HepG2 (cell line): ENCODE results near the gene ST6GALNAC4. TPM values are rescaled to one million over a fixed set of nuclear protein-coding genes. Genes with fewer than 3 reads are reported as not detected.

Experiments used
- ATAC-seq: fragments of 200-7000 bp; cut with Tn5 transposase; 3 replicates; pipeline ENCODE4 v1.9.1; 2020; ENCODE audit warnings: mild to moderate bottlenecking, moderate library complexity
- BruUV-seq: library from RNA; stranded (reverse); fragments of 400-500 nt; replicated peaks from 2 replicates; lab custom pipeline; 2021; lab: Mats Ljungman, UMichigan
- CTCF ChIA-PET: fragments of 300-600 bp; formaldehyde crosslinking; extraction: SDS; loops from one replicate; lab custom pipeline; 2021; ENCODE audit warnings: low total read pairs, inconsistent platforms, low intra/inter-chr PET ratio; lab: Yijun Ruan, JAX
- POLR2A ChIA-PET: fragments of 350-600 bp; sonication (Branson Sonifier 250); formaldehyde crosslinking; loops from one replicate; lab custom pipeline; 2020; ENCODE audit warnings: antibody characterized with exemption, inconsistent platforms; lab: Yijun Ruan, JAX
- DNase-seq: peaks from one replicate; pipeline ENCODE4 v3.0.0-alpha.2; 2015; ENCODE audit warnings: low spot score
- FAIRE-seq: peaks from 3 replicates; lab custom pipeline; 2011; peaks lifted over from hg19 to GRCh38; lab: Jason Lieb, UNC
- H2AFZ ChIP-seq: one replicate; pipeline ENCODE4 v1.6.1; 2011; ENCODE audit warnings: low read length, inconsistent platforms
- H3K27ac ChIP-seq: fragments of 300-600 bp; 3 replicates; pipeline ENCODE4 v1.8.0; 2011; ENCODE audit warnings: mixed run types, mild to moderate bottlenecking, mixed read lengths, low read length, inconsistent platforms; ENCODE audit not compliant: insufficient read depth; ENCODE audit errors: extremely low read length
- H3K27me3 ChIP-seq, 2 experiments: fragments of 200-600 bp in 1 of 2; 2 replicates in 1 of 2; 3 replicates in 1 of 2; pipeline versions ENCODE4 v1.6.0 to v1.8.0; 2011; ENCODE audit warnings: low read length in 2 of 2, mild to moderate bottlenecking in 2 of 2, moderate library complexity in 2 of 2, inconsistent platforms in 1 of 2; ENCODE audit not compliant: insufficient read depth in 2 of 2, control insufficient read depth in 1 of 2
- H3K36me3 ChIP-seq, 2 experiments: fragments of 200-600 bp in 1 of 2; replicated peaks in 1 of 2; 2 replicates in 1 of 2; 3 replicates in 1 of 2; pipeline versions ENCODE4 v1.5.1 to v1.8.0; 2011; ENCODE audit warnings: low read length in 2 of 2, inconsistent platforms in 1 of 2; ENCODE audit not compliant: insufficient read depth in 2 of 2, control insufficient read depth in 1 of 2
- H3K4me1 ChIP-seq: 2 replicates; pipeline ENCODE4 v1.5.1; 2012; ENCODE audit warnings: low read length, inconsistent platforms; ENCODE audit not compliant: insufficient read depth
- H3K4me2 ChIP-seq: 2 replicates; pipeline ENCODE4 v1.6.0; 2011; ENCODE audit warnings: low read depth, low read length, inconsistent platforms
- H3K4me3 ChIP-seq, 3 experiments: fragments of 200-600 bp in 1 of 3; sonication (generic), shearing (Covaris generic) in 1 of 3; replicated peaks in 1 of 3; 2 replicates each; pipeline ENCODE4 v1.5.1; 2011 to 2016; ENCODE audit warnings: low read length in 3 of 3, inconsistent platforms in 2 of 3, low read depth in 2 of 3, mild to moderate bottlenecking in 2 of 3, control low read depth in 1 of 3, mixed read lengths in 1 of 3; ENCODE audit not compliant: insufficient read depth in 1 of 3
- H3K79me2 ChIP-seq: one replicate; pipeline ENCODE4 v1.6.1; 2011; ENCODE audit warnings: low read length, inconsistent platforms; ENCODE audit not compliant: insufficient read depth
- H3K9ac ChIP-seq: 2 replicates; pipeline ENCODE4 v1.6.0; 2011; ENCODE audit warnings: mild to moderate bottlenecking, low read depth, low read length, inconsistent platforms; ENCODE audit not compliant: insufficient read depth
- H3K9me3 ChIP-seq: 2 replicates; pipeline ENCODE4 v1.5.1; 2012; ENCODE audit warnings: mild to moderate bottlenecking, low read length
- H4K20me1 ChIP-seq: 2 replicates; pipeline ENCODE4 v1.6.0; 2011; ENCODE audit warnings: inconsistent platforms, mild to moderate bottlenecking, low read length, moderate library complexity; ENCODE audit not compliant: insufficient read depth
- GATA4 ChIP-seq: sonication (generic); IDR thresholded peaks from 2 replicates; pipeline ENCODE4 v1.6.1; 2016; ENCODE audit warnings: antibody characterized with exemption, low read depth, borderline replicate concordance
- HNRNPL ChIP-seq: fragments of 200-400 bp; formaldehyde crosslinking; IDR thresholded peaks from 2 replicates; pipeline ENCODE4 v1.6.1; 2017; ENCODE audit warnings: mild to moderate bottlenecking, low read depth, low read length
- MAFK ChIP-seq, 2 experiments: IDR thresholded peaks in 1 of 2; conservative IDR thresholded peaks in 1 of 2; 2 replicates each; pipeline ENCODE4 v1.6.1; 2011; ENCODE audit warnings: improper control_type of control experiment in 2 of 2, low read length in 2 of 2
- NFE2 ChIP-seq: sonication (generic); formaldehyde crosslinking; IDR thresholded peaks from 2 replicates; pipeline ENCODE4 v1.4.0; 2020; ENCODE audit warnings: missing genetic modification reagents
- RBM22 ChIP-seq: fragments of 200-400 bp; formaldehyde crosslinking; optimal IDR thresholded peaks from 2 replicates; pipeline ENCODE3; 2017; ENCODE audit warnings: mild to moderate bottlenecking, low read length, moderate library complexity
- ZNF660 ChIP-seq: sonication (generic); formaldehyde crosslinking; IDR thresholded peaks from 2 replicates; pipeline ENCODE4 v1.5.1; 2020; ENCODE audit warnings: mild to moderate bottlenecking, low read depth, missing genetic modification reagents, borderline replicate concordance
- ZNF768 ChIP-seq: sonication (generic); formaldehyde crosslinking; IDR thresholded peaks from 2 replicates; pipeline ENCODE4 v1.4.0; 2020; ENCODE audit warnings: missing genetic modification reagents
- WGBS: methylation state at CpG from one replicate; pipeline ENCODE4 v1.1.6; 2017; ENCODE audit warnings: low lambda C conversion rate; 5-methylcytosine and 5-hydroxymethylcytosine counted together
- in situ Hi-C: cut with HindIII; loops from 2 replicates; pipeline ENCODE4 v1.10.0; 2017; ENCODE audit warnings: low pct_unique_long_range_greater_than_20kb; ENCODE audit not compliant: extremely low pct_ligation_motif_present
- intact Hi-C: fragments of 100-400 bp; cut with micrococcal nuclease; formaldehyde crosslinking; loops from one replicate; pipeline ENCODE4 v1.10.0; 2022; ENCODE audit not compliant: unreplicated experiment
- polyA plus RNA-seq, 8 experiments: library from polyadenylated mRNA; depleted of rRNA in 3 of 8; stranded (reverse) in 7 of 8; unstranded in 1 of 8; fragments of >200 nt; fragmentation: Illumina TruSeq in 4 of 8; extraction: Trizol in 4 of 8; gene quantifications; 2 replicates each; pipeline versions ENCODE4 v1.2.1 to v1.2.3, GENCODE V29; 2011 to 2016; ENCODE audit warnings: low read depth in 4 of 8, missing spikeins in 1 of 8, mixed read lengths in 1 of 8; ENCODE audit not compliant: insufficient read depth in 1 of 8
- total RNA-seq, 5 experiments: library from RNA; depleted of rRNA; stranded (reverse); fragments of >200 nt; fragmentation: Illumina TruSeq; extraction: Trizol; gene quantifications; 2 replicates each; pipeline ENCODE4 v1.2.3, GENCODE V29; 2016; ENCODE audit warnings: low read depth in 1 of 5
- TF ChIP-seq, protein P1 (sequence below): conservative IDR thresholded peaks from 2 replicates; pipeline ENCODE4 v1.6.1; 2018; ENCODE audit warnings: missing genetic modification reagents
- TF ChIP-seq, protein P2 (sequence below): sonication (generic); formaldehyde crosslinking; IDR thresholded peaks from 2 replicates; pipeline ENCODE4 v1.8.1; 2022; ENCODE audit warnings: low read depth, mild to moderate bottlenecking, missing genetic modification reagents
- TF ChIP-seq, protein P3 (sequence below): IDR thresholded peaks from 2 replicates; pipeline ENCODE4 v1.6.1; 2016; ENCODE audit warnings: low read depth, missing genetic modification reagents, missing compliant biosample characterization

ST6GALNAC4 gene
- total and polyA plus RNA-seq, 2 of the 13 experiments (the other 11 are each of a cell fraction or from before 2014, with no cell fraction given): 18.8 to 27.7 TPM

DNA sequence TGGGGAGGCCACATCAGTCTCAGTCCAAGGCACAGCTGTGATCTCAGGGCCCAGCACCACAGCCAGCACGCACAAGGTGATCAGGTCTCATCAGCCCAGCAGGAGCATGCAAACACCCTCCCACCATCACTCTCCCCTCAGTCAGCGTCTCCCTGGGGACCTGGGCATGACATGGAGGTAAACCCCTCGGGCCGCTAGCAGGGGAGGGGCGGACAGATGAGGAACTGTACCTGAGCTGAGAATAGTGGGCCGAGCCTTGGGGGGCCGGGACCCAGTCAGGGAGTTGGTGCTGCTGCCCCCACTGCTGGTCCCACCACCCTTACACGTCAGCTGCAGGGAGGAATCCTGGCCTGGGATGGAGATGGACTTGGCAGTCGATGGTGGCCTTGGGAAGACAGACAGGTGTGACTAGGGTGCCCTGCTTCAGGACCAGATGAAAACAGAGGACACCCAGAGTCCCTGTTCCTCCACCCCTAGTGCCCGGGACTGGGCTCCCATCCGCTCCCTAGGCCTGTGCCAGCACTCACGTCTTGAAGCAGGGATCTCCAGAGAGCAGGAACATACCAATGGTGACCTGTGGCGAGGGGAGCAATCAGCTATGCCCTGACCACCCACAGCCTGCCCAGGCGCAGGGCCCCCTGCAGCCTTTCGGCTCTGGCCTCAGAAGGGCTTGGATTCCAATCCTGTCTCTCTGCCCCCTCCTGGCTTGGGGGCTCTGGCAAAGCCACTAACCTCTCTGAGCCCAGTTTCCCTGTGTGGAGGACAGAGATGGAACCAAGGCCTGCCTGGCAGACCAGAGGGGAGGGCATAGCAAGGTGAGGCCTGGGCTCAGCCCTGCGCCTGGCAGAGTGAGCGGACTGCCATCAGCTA, 31.2 kb upstream of the ST6GALNAC4 start:
- Histone ChIP-seq H3K4me2 (peak overlapping the region; percentile 95), H3K27ac (peak overlapping the region; percentile 52), H4K20me1 (peaks cover 5% of the 10 kb centered on the region), H3K4me3 (peak overlapping the region; percentile 14 to 74 (median 51); a peak in 5 of 6 replicates), H3K27me3 (no peaks in the 10 kb centered on the region; a peak in 1 of 5 replicates), H3K79me2 (peaks cover 52% of the 10 kb centered on the region), H2AFZ (no peak overlapping the region), H3K9me3 (no peaks in the 10 kb centered on the region), H3K4me1 (peaks cover 81% of the 10 kb centered on the region), H3K36me3 (peaks cover 14 to 44% of the 10 kb centered on the region in 2 experiments; a peak in 4 of 5 replicates), H3K9ac (peak overlapping the region; percentile 62)
- ChIA-PET POLR2A (interaction anchor here (0.6 to 1.0 kb wide), 2 partner anchors 31 to 81 kb away, joined by 3 read pairs; no protein-coding TSS in a partner anchor), CTCF (interaction anchor here (1.6 kb wide), 1 partner anchor 87 kb away, joined by 4 read pairs; no protein-coding TSS in a partner anchor)
- BruUV-seq: no TSS peak
- in situ Hi-C loops (no loop called here), intact Hi-C loops (loop anchor here (10.0 kb wide), 1 partner anchor 167 kb away; no protein-coding TSS in a partner anchor)
- 100% methylated on average over 3 of the region's 17 CpGs for WGBS
- FAIRE-seq: no peak
- no peak for DNase-seq
- ATAC-seq: no peak
- no peak for TF ChIP-seq ZNF660
- TF ChIP-seq, protein P1, sequence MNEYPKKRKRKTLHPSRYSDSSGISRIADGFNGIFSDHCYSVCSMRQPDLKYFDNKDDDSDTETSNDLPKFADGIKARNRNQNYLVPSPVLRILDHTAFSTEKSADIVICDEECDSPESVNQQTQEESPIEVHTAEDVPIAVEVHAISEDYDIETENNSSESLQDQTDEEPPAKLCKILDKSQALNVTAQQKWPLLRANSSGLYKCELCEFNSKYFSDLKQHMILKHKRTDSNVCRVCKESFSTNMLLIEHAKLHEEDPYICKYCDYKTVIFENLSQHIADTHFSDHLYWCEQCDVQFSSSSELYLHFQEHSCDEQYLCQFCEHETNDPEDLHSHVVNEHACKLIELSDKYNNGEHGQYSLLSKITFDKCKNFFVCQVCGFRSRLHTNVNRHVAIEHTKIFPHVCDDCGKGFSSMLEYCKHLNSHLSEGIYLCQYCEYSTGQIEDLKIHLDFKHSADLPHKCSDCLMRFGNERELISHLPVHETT (CRISPR knock-in tag): no peak
- no peak for TF ChIP-seq GATA4
- no peak for TF ChIP-seq NFE2 (CRISPR knock-in tag)
- TF ChIP-seq MAFK (conservative IDR thresholded peaks at IDR 0.05 in 1 of 2, IDR thresholded peaks at IDR 0.05 in 1 of 2; ENCODE audit: low read length in 2 of 2): no peak
- no peak for TF ChIP-seq RBM22
- TF ChIP-seq, protein P2, sequence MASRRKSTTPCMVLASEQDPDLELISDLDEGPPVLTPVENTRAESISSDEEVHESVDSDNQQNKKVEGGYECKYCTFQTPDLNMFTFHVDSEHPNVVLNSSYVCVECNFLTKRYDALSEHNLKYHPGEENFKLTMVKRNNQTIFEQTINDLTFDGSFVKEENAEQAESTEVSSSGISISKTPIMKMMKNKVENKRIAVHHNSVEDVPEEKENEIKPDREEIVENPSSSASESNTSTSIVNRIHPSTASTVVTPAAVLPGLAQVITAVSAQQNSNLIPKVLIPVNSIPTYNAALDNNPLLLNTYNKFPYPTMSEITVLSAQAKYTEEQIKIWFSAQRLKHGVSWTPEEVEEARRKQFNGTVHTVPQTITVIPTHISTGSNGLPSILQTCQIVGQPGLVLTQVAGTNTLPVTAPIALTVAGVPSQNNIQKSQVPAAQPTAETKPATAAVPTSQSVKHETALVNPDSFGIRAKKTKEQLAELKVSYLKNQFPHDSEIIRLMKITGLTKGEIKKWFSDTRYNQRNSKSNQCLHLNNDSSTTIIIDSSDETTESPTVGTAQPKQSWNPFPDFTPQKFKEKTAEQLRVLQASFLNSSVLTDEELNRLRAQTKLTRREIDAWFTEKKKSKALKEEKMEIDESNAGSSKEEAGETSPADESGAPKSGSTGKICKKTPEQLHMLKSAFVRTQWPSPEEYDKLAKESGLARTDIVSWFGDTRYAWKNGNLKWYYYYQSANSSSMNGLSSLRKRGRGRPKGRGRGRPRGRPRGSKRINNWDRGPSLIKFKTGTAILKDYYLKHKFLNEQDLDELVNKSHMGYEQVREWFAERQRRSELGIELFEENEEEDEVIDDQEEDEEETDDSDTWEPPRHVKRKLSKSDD (CRISPR knock-in tag): no peak
- TF ChIP-seq, protein P3, sequence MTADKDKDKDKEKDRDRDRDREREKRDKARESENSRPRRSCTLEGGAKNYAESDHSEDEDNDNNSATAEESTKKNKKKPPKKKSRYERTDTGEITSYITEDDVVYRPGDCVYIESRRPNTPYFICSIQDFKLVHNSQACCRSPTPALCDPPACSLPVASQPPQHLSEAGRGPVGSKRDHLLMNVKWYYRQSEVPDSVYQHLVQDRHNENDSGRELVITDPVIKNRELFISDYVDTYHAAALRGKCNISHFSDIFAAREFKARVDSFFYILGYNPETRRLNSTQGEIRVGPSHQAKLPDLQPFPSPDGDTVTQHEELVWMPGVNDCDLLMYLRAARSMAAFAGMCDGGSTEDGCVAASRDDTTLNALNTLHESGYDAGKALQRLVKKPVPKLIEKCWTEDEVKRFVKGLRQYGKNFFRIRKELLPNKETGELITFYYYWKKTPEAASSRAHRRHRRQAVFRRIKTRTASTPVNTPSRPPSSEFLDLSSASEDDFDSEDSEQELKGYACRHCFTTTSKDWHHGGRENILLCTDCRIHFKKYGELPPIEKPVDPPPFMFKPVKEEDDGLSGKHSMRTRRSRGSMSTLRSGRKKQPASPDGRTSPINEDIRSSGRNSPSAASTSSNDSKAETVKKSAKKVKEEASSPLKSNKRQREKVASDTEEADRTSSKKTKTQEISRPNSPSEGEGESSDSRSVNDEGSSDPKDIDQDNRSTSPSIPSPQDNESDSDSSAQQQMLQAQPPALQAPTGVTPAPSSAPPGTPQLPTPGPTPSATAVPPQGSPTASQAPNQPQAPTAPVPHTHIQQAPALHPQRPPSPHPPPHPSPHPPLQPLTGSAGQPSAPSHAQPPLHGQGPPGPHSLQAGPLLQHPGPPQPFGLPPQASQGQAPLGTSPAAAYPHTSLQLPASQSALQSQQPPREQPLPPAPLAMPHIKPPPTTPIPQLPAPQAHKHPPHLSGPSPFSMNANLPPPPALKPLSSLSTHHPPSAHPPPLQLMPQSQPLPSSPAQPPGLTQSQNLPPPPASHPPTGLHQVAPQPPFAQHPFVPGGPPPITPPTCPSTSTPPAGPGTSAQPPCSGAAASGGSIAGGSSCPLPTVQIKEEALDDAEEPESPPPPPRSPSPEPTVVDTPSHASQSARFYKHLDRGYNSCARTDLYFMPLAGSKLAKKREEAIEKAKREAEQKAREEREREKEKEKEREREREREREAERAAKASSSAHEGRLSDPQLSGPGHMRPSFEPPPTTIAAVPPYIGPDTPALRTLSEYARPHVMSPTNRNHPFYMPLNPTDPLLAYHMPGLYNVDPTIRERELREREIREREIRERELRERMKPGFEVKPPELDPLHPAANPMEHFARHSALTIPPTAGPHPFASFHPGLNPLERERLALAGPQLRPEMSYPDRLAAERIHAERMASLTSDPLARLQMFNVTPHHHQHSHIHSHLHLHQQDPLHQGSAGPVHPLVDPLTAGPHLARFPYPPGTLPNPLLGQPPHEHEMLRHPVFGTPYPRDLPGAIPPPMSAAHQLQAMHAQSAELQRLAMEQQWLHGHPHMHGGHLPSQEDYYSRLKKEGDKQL (CRISPR knock-in tag): no peak
- TF ChIP-seq ZNF768 (CRISPR knock-in tag): 0 out of 2 replicates have a peak, but pooled peaks have one; percentile 21
- TF ChIP-seq HNRNPL: 0 out of 2 replicates have a peak, but pooled peaks have one; percentile 75
